ENCODE data around the gene FBLN2. TPM values are rescaled to one million over a fixed set of nuclear protein-coding genes. Genes with fewer than 3 reads are reported as not detected.

Gene FBLN2
- total and polyA plus RNA-seq, 8 donors: 1.8 to 143 (median 11.9) TPM

DNA sequence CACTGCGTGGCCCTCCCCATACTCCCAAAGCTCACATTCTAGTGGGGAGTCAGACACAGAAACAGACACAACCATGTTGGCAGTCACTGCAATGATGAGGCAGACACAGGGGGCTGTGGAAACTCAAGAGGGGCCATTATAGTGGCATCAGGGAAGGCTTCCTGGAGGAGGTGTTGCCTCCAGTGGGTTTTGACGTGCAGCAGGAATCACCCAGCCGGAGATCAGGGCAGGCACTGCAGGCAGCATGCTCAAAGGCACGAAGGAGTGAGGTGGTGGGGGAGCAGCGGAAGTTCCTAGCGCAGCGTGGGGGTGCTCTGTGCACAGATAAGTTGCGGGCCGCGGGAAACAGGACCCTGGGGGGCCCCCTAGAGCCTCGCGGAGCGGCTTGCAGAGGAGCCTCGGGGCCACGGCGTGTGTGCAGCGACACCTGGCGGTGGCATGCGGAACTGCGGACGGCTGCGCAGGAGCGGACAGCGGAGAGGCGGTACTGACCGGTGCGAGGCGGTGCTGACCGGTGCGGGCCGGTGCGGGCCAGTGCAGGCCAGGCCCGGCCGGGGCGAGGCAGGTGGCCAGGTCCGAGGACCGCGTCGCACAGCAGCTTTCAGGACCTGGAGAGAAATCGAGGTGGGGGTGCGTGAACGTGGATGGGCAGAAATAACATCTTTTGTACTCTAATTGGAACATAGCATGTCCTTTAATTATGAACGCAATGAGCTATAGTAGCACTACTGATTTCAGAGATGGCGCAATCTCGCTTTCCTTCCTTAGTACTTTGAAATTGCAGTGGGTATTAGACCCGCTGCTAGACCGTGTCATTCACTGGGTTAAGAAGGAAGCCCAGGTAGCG lies 101.5 kb downstream of the FBLN2 start:
- WGBS, 5 donors: 16 to 35% (median 19%) methylated on average over 20 to 48 of the region's 48 CpGs
- Histone ChIP-seq H3K36me3 (no peaks in the 10 kb centered on the region), H3K27me3 (peaks cover 0 to 41% (median 33%) of the 10 kb centered on the region in 3 donors), H3K27ac (no peak overlapping the region), H3K9me3 (no peaks in the 10 kb centered on the region), H3K4me1 (peaks cover 11 to 33% (median 31%) of the 10 kb centered on the region in 4 donors), H3K4me3 (peak overlapping the region in 1 of 4 donors; percentile 18)
- peak; percentile 80 to 93 for DNase-seq
- intact Hi-C loops (cut with DNase I; ENCODE audit: low total_unique reads): loop anchor here (10.0 kb wide), 2 partner anchors 234 to 556 kb away; partner anchors contain the start of gene WNT7A
- no peak for TF ChIP-seq EP300 (IDR thresholded peaks at IDR 0.05)
- TF ChIP-seq, protein P1, sequence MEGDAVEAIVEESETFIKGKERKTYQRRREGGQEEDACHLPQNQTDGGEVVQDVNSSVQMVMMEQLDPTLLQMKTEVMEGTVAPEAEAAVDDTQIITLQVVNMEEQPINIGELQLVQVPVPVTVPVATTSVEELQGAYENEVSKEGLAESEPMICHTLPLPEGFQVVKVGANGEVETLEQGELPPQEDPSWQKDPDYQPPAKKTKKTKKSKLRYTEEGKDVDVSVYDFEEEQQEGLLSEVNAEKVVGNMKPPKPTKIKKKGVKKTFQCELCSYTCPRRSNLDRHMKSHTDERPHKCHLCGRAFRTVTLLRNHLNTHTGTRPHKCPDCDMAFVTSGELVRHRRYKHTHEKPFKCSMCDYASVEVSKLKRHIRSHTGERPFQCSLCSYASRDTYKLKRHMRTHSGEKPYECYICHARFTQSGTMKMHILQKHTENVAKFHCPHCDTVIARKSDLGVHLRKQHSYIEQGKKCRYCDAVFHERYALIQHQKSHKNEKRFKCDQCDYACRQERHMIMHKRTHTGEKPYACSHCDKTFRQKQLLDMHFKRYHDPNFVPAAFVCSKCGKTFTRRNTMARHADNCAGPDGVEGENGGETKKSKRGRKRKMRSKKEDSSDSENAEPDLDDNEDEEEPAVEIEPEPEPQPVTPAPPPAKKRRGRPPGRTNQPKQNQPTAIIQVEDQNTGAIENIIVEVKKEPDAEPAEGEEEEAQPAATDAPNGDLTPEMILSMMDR (IDR thresholded peaks at IDR 0.05): peak in 6 of 7 experiments; percentile 93 to 100 (median 99)
- peak in 1 of 3 donors; percentile 69 for TF ChIP-seq POLR2AphosphoS5 (IDR thresholded peaks at IDR 0.05)

DNA sequence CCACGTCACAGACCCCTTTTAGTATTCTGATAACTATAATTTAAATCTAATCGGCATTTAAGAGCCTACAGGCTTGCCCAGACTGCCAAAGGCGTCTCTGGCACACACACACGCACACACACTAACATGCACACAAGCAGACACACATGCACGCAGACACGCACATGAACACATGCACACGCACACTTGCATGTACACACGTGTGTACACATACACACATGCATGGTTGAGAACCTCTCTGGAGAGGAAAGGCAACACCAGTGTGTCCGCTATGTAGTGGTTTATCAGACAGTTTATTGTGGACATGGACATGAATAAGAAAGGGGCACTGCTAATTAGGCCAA lies 102.1 kb downstream of the FBLN2 start:
- H3K27ac ChIP-seq: no peak overlapping the region
- TF ChIP-seq, protein P1 (IDR thresholded peaks at IDR 0.05): no peak
- TF ChIP-seq POLR2A (IDR thresholded peaks at IDR 0.05) (no peak), POLR2AphosphoS5 (IDR thresholded peaks at IDR 0.05) (no peak), EP300 (IDR thresholded peaks at IDR 0.05) (no peak)
- no peaks in the 10 kb centered on the region for H3K36me3 ChIP-seq

DNA sequence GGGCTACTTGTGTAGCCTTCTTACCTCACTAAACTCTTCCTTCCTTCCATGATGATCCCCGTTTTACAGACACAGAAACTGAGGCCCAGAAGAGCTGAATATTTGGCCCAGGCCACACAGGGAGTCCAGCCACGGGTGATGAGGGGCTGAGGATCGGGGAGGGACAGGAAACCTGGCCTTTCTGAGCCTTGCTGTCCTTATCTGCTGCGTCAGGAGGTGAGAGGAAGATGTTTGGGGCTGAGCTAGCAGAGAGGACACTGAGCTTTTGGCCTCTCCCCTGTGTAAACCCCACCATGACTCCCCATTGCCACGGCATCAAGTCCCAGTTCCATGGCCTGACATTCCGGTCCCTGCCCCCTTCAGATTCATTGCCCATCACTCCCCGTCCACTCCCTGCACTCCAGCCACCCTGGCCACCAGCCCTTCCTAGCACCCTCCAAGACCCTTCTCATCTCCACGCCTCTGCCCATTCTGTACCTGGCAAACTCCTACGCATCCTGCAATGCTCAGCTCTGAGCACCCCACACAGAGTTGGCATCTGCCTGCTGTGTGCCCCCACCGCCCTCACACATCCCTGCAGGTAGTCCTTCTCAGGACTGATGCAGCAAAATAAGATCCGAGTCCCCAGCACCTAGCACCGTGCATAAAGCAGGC lies 103.0 kb downstream of the FBLN2 start:
- H3K4me3 ChIP-seq: no peak overlapping the region
- WGBS, 5 donors: 83 to 89% (median 85%) methylated on average over 12 of the region's 12 CpGs
- no peaks in the 10 kb centered on the region for H3K36me3 ChIP-seq
- TF ChIP-seq POLR2A (IDR thresholded peaks at IDR 0.05): no peak
- no peak for TF ChIP-seq POLR2AphosphoS5 (IDR thresholded peaks at IDR 0.05)
- no peak for TF ChIP-seq EP300 (IDR thresholded peaks at IDR 0.05)
- peaks cover 12 to 35% (median 32%) of the 10 kb centered on the region in 4 donors for H3K4me1 ChIP-seq
- H3K9me3 ChIP-seq: no peaks in the 10 kb centered on the region
- no peak overlapping the region for H3K27ac ChIP-seq
- DNase-seq: no peak
- H3K27me3 ChIP-seq: peaks cover 0 to 48% (median 40%) of the 10 kb centered on the region in 3 donors
- intact Hi-C loops (cut with DNase I; ENCODE audit: low total_unique reads): loop anchor here (10.0 kb wide), 2 partner anchors 233 to 557 kb away; partner anchors contain the start of gene WNT7A

More for the DNA sequence above, 102.1 kb downstream of the FBLN2 start:
- 87 to 93% (median 91%) methylated on average over 9 of the region's 9 CpGs for WGBS, 5 donors
- H3K9me3 ChIP-seq: no peaks in the 10 kb centered on the region
- peaks cover 12 to 35% (median 32%) of the 10 kb centered on the region in 4 donors for H3K4me1 ChIP-seq
- H3K4me3 ChIP-seq: no peak overlapping the region
- intact Hi-C loops (cut with DNase I; ENCODE audit: low total_unique reads): loop anchor here (10.0 kb wide), 2 partner anchors 234 to 556 kb away; partner anchors contain the start of gene WNT7A
- peaks cover 0 to 47% (median 36%) of the 10 kb centered on the region in 3 donors for H3K27me3 ChIP-seq
- DNase-seq: no peak

DNA sequence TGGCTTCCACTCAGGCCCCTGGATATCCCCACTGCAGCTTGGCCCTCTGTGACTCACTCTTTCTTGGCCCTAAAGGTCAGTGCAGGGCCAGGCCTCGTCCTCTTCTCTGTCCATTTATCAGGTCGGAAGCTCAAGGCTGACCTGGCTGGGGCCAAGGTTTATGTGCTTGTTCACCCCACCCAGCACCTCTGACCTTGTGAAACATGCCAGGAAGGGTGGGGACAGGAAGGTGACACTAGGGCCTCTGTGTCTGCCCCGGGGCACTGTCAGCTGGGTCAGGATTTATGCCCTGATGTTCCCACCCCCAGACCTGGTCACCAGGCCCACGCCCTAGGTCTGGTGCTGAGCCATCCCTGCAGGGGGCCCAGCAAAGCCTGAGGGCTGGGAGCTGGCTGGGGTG lies 103.8 kb downstream of the FBLN2 start:
- no peak for DNase-seq
- no peak for TF ChIP-seq POLR2A (IDR thresholded peaks at IDR 0.05)
- TF ChIP-seq, protein P1 (IDR thresholded peaks at IDR 0.05): no peak
- intact Hi-C loops (cut with DNase I; ENCODE audit: low total_unique reads): loop anchor here (10.0 kb wide), 2 partner anchors 232 to 558 kb away; partner anchors contain the start of gene WNT7A

More for the DNA sequence above, 103.8 kb downstream of the FBLN2 start:
- peaks cover 0 to 48% (median 36%) of the 10 kb centered on the region in 3 donors for H3K27me3 ChIP-seq
- H3K27ac ChIP-seq: no peak overlapping the region
- H3K36me3 ChIP-seq: no peaks in the 10 kb centered on the region
- peaks cover 12 to 33% (median 27%) of the 10 kb centered on the region in 4 donors for H3K4me1 ChIP-seq
- 58 to 76% (median 72%) methylated on average over 2 to 4 of the region's 4 CpGs for WGBS, 5 donors
- H3K9me3 ChIP-seq: no peaks in the 10 kb centered on the region
- no peak overlapping the region for H3K4me3 ChIP-seq
